Activated CD8-positive, alpha-beta memory T cell treated with anti-CD3 and anti-CD28 coated beads, Interleukin-2, amount 50 U/mL, for 4 hours (primary cell): ENCODE data around the gene SYNGAP1.
"Not testable (repeated sequence)": the region's sequence is repeated elsewhere in the genome, so short reads cannot be mapped to it uniquely, and the experiment has no call there.

ENCODE experiments used
- DNase-seq: peaks from one replicate; pipeline ENCODE4 v3.0.0-alpha.2; 2020

The SYNGAP1 gene

GRCh38 chr6:33483678-33484077 lies 63.8 kb downstream of the SYNGAP1 start:
- DNase-seq: no peak

DNA sequence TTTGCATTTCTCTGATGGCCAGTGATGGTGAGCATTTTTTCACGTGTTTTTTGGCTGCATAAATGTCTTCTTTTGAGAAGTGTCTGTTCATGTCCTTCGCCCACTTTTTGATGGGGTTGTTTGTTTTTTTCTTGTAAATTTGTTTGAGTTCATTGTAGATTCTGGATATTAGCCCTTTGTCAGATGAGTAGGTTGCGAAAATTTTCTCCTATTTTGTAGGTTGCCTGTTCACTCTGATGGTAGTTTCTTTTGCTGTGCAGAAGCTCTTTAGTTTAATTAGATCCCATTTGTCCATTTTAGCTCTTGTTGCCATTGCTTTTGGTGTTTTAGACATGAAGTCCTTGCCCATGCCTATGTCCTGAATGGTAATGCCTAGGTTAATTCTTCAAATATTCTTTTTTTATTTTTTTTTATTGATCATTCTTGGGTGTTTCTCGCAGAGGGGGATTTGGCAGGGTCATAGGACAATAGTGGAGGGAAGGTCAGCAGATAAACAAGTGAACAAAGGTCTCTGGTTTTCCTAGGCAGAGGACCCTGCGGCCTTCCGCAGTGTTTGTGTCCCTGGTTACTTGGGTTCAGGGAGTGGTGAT lies 64.9 kb downstream of the SYNGAP1 start:
- not testable (repeated sequence) for DNase-seq

DNA sequence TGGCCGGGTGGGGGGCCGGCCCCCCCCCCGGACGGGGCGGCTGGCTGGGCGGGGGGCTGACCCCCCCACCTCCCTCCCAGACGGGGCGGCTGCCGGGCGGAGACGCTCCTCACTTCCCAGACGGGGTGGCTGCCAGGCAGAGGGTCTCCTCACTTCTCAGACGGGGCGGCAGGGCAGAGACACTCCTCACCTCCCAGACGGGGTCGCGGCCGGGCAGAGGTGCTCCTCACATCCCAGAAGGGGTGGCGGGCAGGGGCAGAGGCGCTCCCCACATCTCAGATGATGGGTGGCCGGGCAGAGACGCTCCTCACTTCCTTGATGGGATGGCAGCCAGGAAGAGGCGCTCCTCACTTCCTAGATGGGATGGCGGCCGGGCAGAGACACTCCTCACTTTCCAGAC lies 65.8 kb downstream of the SYNGAP1 start:
- not testable (repeated sequence) for DNase-seq

- no peak for DNase-seq
Measured at GRCh38 chr6:33488339-33488738, 68.5 kb downstream of the SYNGAP1 start.

DNA sequence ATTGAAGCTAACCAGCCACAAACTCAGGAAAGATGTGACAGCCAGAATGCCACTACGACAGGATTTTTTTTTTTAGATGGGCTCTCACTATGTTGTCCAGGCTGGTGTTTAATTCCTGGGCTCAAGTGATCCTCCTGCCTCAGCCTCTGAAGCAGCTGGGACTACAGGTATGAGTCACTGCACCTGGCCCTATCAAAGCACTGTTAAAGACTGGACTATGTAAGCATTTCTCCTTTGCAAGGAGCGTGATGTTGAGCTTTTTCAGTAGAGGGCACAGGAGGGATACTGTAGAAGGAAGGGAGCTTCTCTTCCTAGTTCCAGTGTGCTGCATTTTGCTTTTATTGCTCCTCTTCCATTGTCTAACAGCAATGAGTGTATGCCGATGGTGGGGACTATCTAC lies 70.3 kb downstream of the SYNGAP1 start:
- no peak for DNase-seq

DNA sequence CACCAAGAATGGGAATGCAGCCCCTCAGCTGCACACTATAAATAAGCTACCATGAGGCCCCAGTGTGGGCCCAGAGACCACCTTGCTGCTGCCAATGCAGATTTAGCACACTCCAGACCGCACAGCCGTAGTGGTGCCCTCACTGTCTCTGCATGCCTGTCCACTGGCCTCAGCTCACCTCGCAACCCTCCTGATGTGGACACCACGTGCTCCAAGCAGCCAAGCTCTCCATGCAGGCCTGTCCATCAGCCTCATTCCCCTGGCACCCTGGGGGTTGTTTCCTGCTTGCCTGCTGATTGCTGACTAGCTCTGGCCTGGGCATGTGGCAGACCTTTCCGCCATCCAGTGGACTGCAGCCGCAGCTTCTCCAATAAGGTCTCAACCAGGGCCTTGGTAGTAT lies 70.8 kb downstream of the SYNGAP1 start:
- no peak for DNase-seq

- no peak for DNase-seq
Measured at GRCh38 chr6:33492093-33492492, 72.2 kb downstream of the SYNGAP1 start.

DNA sequence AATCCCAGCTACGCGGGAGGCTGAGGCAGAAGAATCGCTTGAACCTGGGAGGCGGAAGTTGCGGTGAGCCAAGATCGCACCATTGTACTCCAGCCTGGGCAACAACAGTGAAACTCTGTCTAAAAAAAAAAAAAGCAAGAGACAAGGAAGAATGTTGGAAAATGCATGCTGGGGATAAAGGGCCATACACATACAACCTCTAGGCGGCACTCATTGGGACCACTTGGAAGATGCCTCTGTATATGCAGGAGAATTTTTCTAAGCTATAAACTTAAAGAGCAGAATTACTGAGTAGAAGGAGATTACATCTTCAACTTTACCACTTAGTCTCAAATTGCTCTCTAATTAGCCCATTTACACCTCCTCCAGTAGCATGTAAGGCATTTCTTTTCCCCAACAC lies 77.3 kb downstream of the SYNGAP1 start:
- no peak for DNase-seq

DNA sequence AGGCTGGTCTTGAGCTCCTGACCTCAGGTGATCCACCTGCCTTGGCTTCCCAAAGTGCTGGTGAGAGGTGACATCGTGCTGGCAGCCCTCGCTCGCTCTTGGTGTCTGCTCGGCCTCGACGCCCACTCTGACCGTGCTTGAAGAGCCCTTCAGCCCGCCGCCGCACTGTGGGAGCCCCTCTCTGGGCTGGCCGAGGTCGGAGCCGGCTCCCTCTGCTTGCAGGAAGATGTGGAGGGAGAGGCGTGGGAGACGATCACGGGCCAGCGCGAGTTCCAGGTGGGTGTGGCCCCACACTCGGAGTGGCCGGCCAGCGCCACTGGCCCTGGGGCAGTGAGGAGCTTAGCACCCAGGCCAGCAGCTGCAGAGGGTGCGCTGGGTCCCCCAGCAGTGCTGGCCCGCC lies 82.6 kb downstream of the SYNGAP1 start:
- DNase-seq: no peak

GRCh38 chr6:33504486-33504885 lies 84.6 kb downstream of the SYNGAP1 start:
- no peak for DNase-seq
